Bronchial epithelial cell (primary cell): ENCODE measurements around the gene OLIG2. TPM values are rescaled to one million over a fixed set of nuclear protein-coding genes. Genes with fewer than 3 reads are reported as not detected.

Experiments
- DNase-seq: peaks from one replicate; pipeline ENCODE4 v3.0.0-alpha.2; 2010; ENCODE audit warnings: low read depth
- FAIRE-seq: peaks from 2 replicates; lab custom pipeline; 2011; peaks lifted over from hg19 to GRCh38; lab: Jason Lieb, UNC
- H3K27me3 ChIP-seq: 2 replicates; pipeline ENCODE4 v1.5.1; 2011; ENCODE audit warnings: low read length; ENCODE audit not compliant: control insufficient read depth, insufficient read depth
- H3K36me3 ChIP-seq: 2 replicates; pipeline ENCODE4 v1.5.1; 2011; ENCODE audit warnings: low read length; ENCODE audit not compliant: control insufficient read depth, insufficient read depth
- H3K4me3 ChIP-seq: 2 replicates; pipeline ENCODE4 v1.5.1; 2011; ENCODE audit warnings: mild to moderate bottlenecking, low read depth, low read length, control low read depth
- CTCF ChIP-seq: IDR thresholded peaks from 2 replicates; pipeline ENCODE4 v1.5.1; 2011; ENCODE audit warnings: mild to moderate bottlenecking, moderate library complexity, low read length, control low read depth, inconsistent platforms; ENCODE audit not compliant: insufficient read depth, severe bottlenecking
- total RNA-seq: library from RNA; depleted of rRNA; stranded (reverse); fragments of >200 nt; gene quantifications from 2 replicates; pipeline ENCODE4 v1.2.1, GENCODE V29; 2014

The OLIG2 gene
- total RNA-seq, 1 donor from 2014 or later = not detected

GRCh38 chr21:32981096-32981495 is 44.6 kb upstream of the OLIG2 start:
- no peak overlapping the region for H3K4me3 ChIP-seq
- H3K27me3 ChIP-seq = no peaks in the 10 kb centered on the region
- H3K36me3 ChIP-seq = no peaks in the 10 kb centered on the region
- no peak for TF ChIP-seq CTCF
- no peak for DNase-seq
- FAIRE-seq = no peak

- DNase-seq (no peak), FAIRE-seq (no peak)
- Histone ChIP-seq H3K4me3 (no peak overlapping the region), H3K36me3 (no peaks in the 10 kb centered on the region), H3K27me3 (peaks cover 3% of the 10 kb centered on the region)
- no peak for TF ChIP-seq CTCF
Observed at GRCh38 chr21:32990666-32991065, 35.1 kb upstream of the OLIG2 start.

DNA sequence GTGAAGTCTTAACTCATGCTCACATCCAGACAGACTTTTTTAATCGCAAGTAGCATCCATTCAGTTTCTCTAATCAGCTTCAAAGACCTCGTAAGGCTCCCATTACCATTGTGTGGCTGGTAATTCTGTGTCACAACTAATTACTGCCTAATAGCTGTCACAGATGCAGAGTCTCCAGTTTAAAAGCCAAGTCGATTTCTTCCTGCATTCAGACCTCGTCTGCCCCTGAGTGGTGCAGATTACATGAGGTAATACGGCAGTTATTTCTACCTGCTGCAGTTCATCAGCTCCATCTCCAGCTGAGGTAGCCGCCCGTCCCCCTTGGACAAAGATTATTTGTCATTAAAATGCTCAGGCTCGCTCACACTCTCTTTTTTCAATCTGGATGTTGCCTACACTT is 34.4 kb upstream of the OLIG2 start:
- no peak for DNase-seq
- Histone ChIP-seq H3K4me3 (no peak overlapping the region), H3K27me3 (peaks cover 3% of the 10 kb centered on the region), H3K36me3 (no peaks in the 10 kb centered on the region)
- TF ChIP-seq CTCF = no peak
- no peak for FAIRE-seq

DNA sequence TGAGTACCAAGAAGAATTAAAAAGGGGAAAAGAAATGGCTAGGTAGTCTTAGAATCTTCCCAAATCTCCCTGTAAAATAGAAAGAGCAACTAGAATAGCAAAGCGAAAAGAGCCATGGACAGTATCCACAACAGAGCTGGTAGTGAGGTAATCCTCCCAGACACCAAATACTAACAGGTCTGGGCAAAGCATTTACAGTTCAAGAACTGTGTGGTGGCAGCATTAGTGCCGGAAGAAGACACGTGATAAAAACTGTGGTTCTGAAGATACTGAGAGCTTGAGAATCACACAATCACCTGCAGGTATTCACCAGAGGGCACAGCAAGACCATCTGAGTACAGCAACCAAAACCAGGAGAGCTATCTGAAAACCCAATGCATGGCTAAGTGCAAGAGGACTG is 31.8 kb upstream of the OLIG2 start:
- peak; percentile 89 for FAIRE-seq
- Histone ChIP-seq H3K4me3 (no peak overlapping the region), H3K36me3 (no peaks in the 10 kb centered on the region), H3K27me3 (peaks cover 3% of the 10 kb centered on the region)
- DNase-seq = peak; percentile 43
- TF ChIP-seq CTCF = no peak

DNA sequence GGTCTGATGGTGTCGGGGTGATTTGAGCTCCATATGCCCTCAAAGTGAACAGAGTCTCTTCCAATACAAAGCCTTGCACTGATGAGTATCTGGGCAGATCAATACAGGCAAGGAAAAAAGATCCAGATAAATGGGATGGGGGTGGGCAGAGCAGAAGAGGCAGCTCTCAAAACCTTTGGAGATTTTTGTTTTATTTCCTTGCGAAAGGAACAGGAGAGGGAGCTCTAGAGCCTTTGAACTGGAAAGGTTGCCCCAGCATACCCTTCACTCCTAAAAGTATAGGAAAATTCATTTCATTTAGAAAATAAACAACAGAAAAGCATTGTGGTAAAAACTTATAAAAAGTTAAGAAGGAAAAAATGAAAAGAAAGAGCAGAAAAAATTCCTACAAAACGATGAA is 31.4 kb upstream of the OLIG2 start:
- DNase-seq (peak; percentile 22), FAIRE-seq (no peak)
- Histone ChIP-seq H3K36me3 (no peaks in the 10 kb centered on the region), H3K4me3 (no peak overlapping the region), H3K27me3 (peaks cover 2% of the 10 kb centered on the region)
- peak; percentile 42 for TF ChIP-seq CTCF

DNA sequence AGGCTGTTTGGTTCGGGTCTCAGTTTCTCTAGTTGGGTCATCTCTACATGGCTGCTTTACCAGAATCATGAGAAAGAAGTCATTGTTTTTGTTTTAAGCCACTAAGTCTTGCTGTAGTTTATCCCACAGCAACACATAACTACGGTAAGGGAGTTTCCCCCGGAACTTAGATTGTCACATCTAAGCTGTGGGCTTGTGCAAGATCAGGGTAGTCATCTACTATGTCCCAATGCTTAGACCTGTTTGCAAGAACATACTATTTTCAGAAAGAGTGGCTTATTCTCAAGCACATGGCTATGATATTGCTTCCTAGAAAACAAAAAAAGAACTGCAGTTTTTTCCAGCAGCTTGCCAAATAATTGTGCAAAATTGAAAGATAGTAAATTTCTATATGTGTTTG is 18.0 kb upstream of the OLIG2 start:
- FAIRE-seq = no peak
- TF ChIP-seq CTCF = no peak
- Histone ChIP-seq H3K36me3 (no peaks in the 10 kb centered on the region), H3K4me3 (no peak overlapping the region), H3K27me3 (no peaks in the 10 kb centered on the region)
- peak; percentile 13 for DNase-seq
